ENCODE measurements around the gene MUC6.

DNA sequence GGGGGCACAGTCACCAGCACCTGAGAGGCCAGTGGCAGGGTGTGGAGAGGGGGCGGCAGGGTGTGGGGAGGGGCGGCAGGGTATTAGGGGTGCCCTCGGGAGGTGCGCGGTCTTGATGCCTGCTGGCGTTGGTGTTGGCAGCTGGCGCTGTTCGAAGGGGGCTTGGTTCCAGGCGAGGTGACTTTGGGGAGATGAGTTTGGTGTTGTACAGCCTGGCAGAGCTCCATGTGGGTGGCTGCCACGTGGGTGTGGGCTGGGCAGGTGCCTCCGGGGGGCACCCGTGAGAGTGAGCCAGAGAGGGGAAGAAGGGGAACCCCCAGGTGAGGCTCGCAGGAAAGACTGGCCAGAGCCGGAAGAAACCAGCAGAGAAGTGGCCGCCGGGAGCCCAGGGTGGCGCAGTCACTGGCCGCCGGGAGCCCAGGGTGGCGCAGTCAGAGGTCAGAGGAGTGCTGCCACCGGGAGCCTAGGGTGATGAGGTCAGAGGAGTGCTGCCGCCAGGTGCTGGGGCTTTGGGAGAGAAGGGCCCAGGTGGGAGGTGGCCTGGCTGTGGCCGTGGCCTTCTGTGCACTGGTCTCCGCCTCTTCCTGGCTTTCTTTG, 44.7 kb downstream of the MUC6 start:
- TF ChIP-seq, protein P1, sequence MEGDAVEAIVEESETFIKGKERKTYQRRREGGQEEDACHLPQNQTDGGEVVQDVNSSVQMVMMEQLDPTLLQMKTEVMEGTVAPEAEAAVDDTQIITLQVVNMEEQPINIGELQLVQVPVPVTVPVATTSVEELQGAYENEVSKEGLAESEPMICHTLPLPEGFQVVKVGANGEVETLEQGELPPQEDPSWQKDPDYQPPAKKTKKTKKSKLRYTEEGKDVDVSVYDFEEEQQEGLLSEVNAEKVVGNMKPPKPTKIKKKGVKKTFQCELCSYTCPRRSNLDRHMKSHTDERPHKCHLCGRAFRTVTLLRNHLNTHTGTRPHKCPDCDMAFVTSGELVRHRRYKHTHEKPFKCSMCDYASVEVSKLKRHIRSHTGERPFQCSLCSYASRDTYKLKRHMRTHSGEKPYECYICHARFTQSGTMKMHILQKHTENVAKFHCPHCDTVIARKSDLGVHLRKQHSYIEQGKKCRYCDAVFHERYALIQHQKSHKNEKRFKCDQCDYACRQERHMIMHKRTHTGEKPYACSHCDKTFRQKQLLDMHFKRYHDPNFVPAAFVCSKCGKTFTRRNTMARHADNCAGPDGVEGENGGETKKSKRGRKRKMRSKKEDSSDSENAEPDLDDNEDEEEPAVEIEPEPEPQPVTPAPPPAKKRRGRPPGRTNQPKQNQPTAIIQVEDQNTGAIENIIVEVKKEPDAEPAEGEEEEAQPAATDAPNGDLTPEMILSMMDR (IDR thresholded peaks at IDR 0.05): no peak
- no peak for TF ChIP-seq POLR2A (IDR thresholded peaks at IDR 0.05)

Measured in uterus (tissue), 2 donors.